ENCODE data around the gene TMEM53.

- TF ChIP-seq CTCF (IDR thresholded peaks at IDR 0.05), result no peak
- no peak for TF ChIP-seq POLR2A (IDR thresholded peaks at IDR 0.05)
Observed at GRCh38 chr1:44635439-44635838, 38.8 kb downstream of the TMEM53 start.

Data from heart left ventricle (tissue), 13 donors.